Measurements from ENCODE around the gene ARHGEF19. TPM values are rescaled to one million over a fixed set of nuclear protein-coding genes. Genes with fewer than 3 reads are reported as not detected.

The ARHGEF19 gene
- total and polyA plus RNA-seq, 10 of the 15 experiments (the other 5 are each of a cell fraction or from before 2014, with no cell fraction given): 0.15 to 2.9 (median 0.67) TPM; not detected in 1

- TF ChIP-seq EP300 (IDR thresholded peaks at IDR 0.05; ENCODE audit: borderline replicate concordance in 1 of 2, control insufficient read depth in 1 of 2, low read depth in 2 of 2, low read length in 2 of 2) (no peak), MEF2A (IDR thresholded peaks at IDR 0.05; ENCODE audit: insufficient read depth, low read depth, low read length) (no peak), MXI1 (IDR thresholded peaks at IDR 0.05; ENCODE audit: low read depth, low read length) (peak; percentile 94)
Measured at GRCh38 chr1:16236511-16237342, 24.3 kb upstream of the ARHGEF19 start, which contains the start of gene CPLANE2 (continued).

GRCh38 chr1:16235944-16236510 is 23.6 kb upstream of the ARHGEF19 start:
- peak; percentile 86 for ATAC-seq
- DNase-seq (ENCODE audit: low read depth, low spot score): peak; percentile 38
- Histone ChIP-seq H3K4me3 (peak overlapping the region; percentile 68), H3K9me3 (replicated peaks; ENCODE audit: control insufficient read depth, insufficient read depth, low read length) (no peaks in the 10 kb centered on the region), H3K9ac (ENCODE audit: control insufficient read depth, insufficient read depth, low read length) (peak overlapping the region; percentile 79), H3K4me2 (ENCODE audit: control insufficient read depth, insufficient read depth) (peak overlapping the region; percentile 98), H2AFZ (ENCODE audit: control insufficient read depth, low read depth, low read length) (peak overlapping the region; percentile 93), H3K27me3 (replicated peaks in 1 of 2; ENCODE audit: control insufficient read depth in 2 of 2, insufficient read depth in 2 of 2, low read length in 1 of 2) (no peaks in the 10 kb centered on the region), H3K27ac (ENCODE audit: control insufficient read depth, insufficient read depth) (no peak overlapping the region), H3K79me2 (ENCODE audit: control insufficient read depth, insufficient read depth, low read length) (no peaks in the 10 kb centered on the region), H4K20me1 (ENCODE audit: control insufficient read depth, insufficient read depth) (no peaks in the 10 kb centered on the region), H3K4me1 (ENCODE audit: control insufficient read depth, insufficient read depth, low read length) (peaks cover 17% of the 10 kb centered on the region), H3K36me3 (ENCODE audit: control insufficient read depth in 2 of 2, insufficient read depth in 2 of 2, low read length in 1 of 2) (no peaks in the 10 kb centered on the region)
- ChIA-PET RAD21 (ENCODE audit: unreplicated experiment) (interaction anchor here (0.6 to 1.0 kb wide), 4 partner anchors 19 to 151 kb away, joined by 3 to 6 read pairs (median 3); no protein-coding TSS in a partner anchor), SMC1A (ENCODE audit: uncharacterized antibody, unreplicated experiment) (interaction anchor here (1.3 to 1.8 kb wide), 3 partner anchors 12 to 157 kb away, joined by 3 to 6 read pairs (median 6); no protein-coding TSS in a partner anchor), CTCF (interaction anchor here (0.6 to 1.2 kb wide), 2 partner anchors 10 to 112 kb away, joined by 3 read pairs; no protein-coding TSS in a partner anchor), POLR2A (interaction anchor here (1.9 kb wide), 1 partner anchor 19 kb away, joined by 7 read pairs; no protein-coding TSS in a partner anchor)
- no peak for FAIRE-seq
- in situ Hi-C loops (cut with MboI): no loop called here
- intact Hi-C loops (cut with micrococcal nuclease; ENCODE audit: unreplicated experiment): loop anchor here (5.0 kb wide), 1 partner anchor 131 kb away; the partner anchor contains the start of gene SZRD1
- 28% methylated on average over 6 of the region's 6 CpGs for WGBS (ENCODE audit: insufficient coverage, insufficient replicate concordance, low lambda C conversion rate, missing lambda C conversion rate)
- no TSS peak for BruUV-seq (replicated peaks)
- TF ChIP-seq EP300 (IDR thresholded peaks at IDR 0.05; ENCODE audit: borderline replicate concordance in 1 of 2, control insufficient read depth in 1 of 2, low read depth in 2 of 2, low read length in 2 of 2) (no peak), CUX1 (IDR thresholded peaks at IDR 0.05; ENCODE audit: insufficient replicate concordance, low read depth, low read length) (no peak), RAD21 (IDR thresholded peaks at IDR 0.05; ENCODE audit: insufficient read depth, low read depth, low read length) (no peak), SMARCA5 (IDR thresholded peaks at IDR 0.05) (0 out of 2 replicates have a peak, but pooled peaks have one; percentile 38), TAF1 (IDR thresholded peaks at IDR 0.05; ENCODE audit: borderline replicate concordance, low read depth, low read length) (no peak), DPF2 (IDR thresholded peaks at IDR 0.05) (no peak), RAD51 (IDR thresholded peaks at IDR 0.05) (peak; percentile 26; the same call in 1 of the 2 replicates), CEBPZ (IDR thresholded peaks at IDR 0.05; ENCODE audit: low read depth, low read length) (no peak)

Measured in GM12878 (cell line).